SK-N-SH (cell line): ENCODE measurements around the gene PSMD2. TPM values are rescaled to one million over a fixed set of nuclear protein-coding genes. Genes with fewer than 3 reads are reported as not detected.

Source experiments
- CTCF ChIA-PET: fragments of 300-600, 350-600 bp; formaldehyde crosslinking; extraction: SDS; loops from one replicate; lab custom pipeline; 2021; lab: Yijun Ruan, JAX
- POLR2A ChIA-PET: fragments of 350-600 bp; sonication (Branson Sonifier 250); formaldehyde crosslinking; extraction: SDS; loops from one replicate; lab custom pipeline; 2020; ENCODE audit warnings: antibody characterized with exemption, inconsistent platforms; lab: Yijun Ruan, JAX
- DNase-seq: peaks from one replicate; pipeline ENCODE4 v3.0.0; 2012
- H2AFZ ChIP-seq: fragments of 200-600 bp; sonication (generic); 2 replicates; pipeline ENCODE4 v1.8.1; 2016; ENCODE audit warnings: antibody characterized with exemption, mild to moderate bottlenecking, low read depth
- H3F3A ChIP-seq: fragments of 200-600 bp; sonication (generic); replicated peaks from 2 replicates; pipeline ENCODE3; 2016; ENCODE audit warnings: antibody characterized with exemption, mild to moderate bottlenecking; ENCODE audit not compliant: insufficient read depth
- H3K27ac ChIP-seq, 2 experiments: fragments of 200-500 bp in 1 of 2; fragments of 200-600 bp in 1 of 2; sonication (Bioruptor generic) in 1 of 2; sonication (generic), shearing (Covaris generic) in 1 of 2; 2 replicates each; pipeline versions ENCODE4 v1.5.1 to v1.6.1; 2014 to 2016; ENCODE audit warnings: low read depth in 2 of 2, inconsistent platforms in 1 of 2, low read length in 1 of 2, mild to moderate bottlenecking in 1 of 2, mixed read lengths in 1 of 2
- H3K27me3 ChIP-seq: fragments of 200-600 bp; sonication (generic), shearing (Covaris generic); 2 replicates; pipeline ENCODE4 v1.6.1; 2016; ENCODE audit warnings: mixed run types; ENCODE audit not compliant: insufficient read depth
- H3K36me3 ChIP-seq, 2 experiments: fragments of 200-500 bp in 1 of 2; fragments of 200-600 bp in 1 of 2; sonication (Bioruptor generic) in 1 of 2; sonication (generic) in 1 of 2; replicated peaks in 1 of 2; 2 replicates each; pipeline versions ENCODE3 to v1.5.1; 2014 to 2016; ENCODE audit warnings: low read length in 1 of 2, mild to moderate bottlenecking in 1 of 2; ENCODE audit not compliant: insufficient read depth in 2 of 2, control insufficient read depth in 1 of 2
- H3K4me1 ChIP-seq, 2 experiments: fragments of 200-500 bp in 1 of 2; fragments of 200-600 bp in 1 of 2; sonication (Bioruptor generic) in 1 of 2; sonication (generic), shearing (Covaris generic) in 1 of 2; 2 replicates each; pipeline versions ENCODE4 v1.5.1 to v1.6.1; 2014 to 2016; ENCODE audit warnings: low read depth in 1 of 2, low read length in 1 of 2, mixed run types in 1 of 2; ENCODE audit not compliant: insufficient read depth in 2 of 2, control insufficient read depth in 1 of 2
- H3K4me2 ChIP-seq: fragments of 200-600 bp; sonication (generic), shearing (Covaris generic); 2 replicates; pipeline ENCODE4 v1.6.1; 2017; ENCODE audit warnings: mixed run types
- H3K4me3 ChIP-seq, 2 experiments: fragments of 200-500 bp in 1 of 2; fragments of 200-600 bp in 1 of 2; sonication (Bioruptor generic) in 1 of 2; sonication (generic), shearing (Covaris generic) in 1 of 2; 2 replicates each; pipeline versions ENCODE4 v1.5.1 to v1.8.1; 2014 to 2016; ENCODE audit warnings: low read depth in 2 of 2, inconsistent platforms in 1 of 2, low read length in 1 of 2, mild to moderate bottlenecking in 1 of 2, mixed read lengths in 1 of 2, moderate library complexity in 1 of 2
- H3K79me2 ChIP-seq: fragments of 200-600 bp; sonication (generic); 2 replicates; pipeline ENCODE4 v1.8.1; 2017; ENCODE audit warnings: mild to moderate bottlenecking; ENCODE audit not compliant: insufficient read depth
- H3K9ac ChIP-seq: fragments of 200-600 bp; sonication (generic); 2 replicates; pipeline ENCODE4 v1.6.1; 2017; ENCODE audit warnings: mixed run types
- H3K9me2 ChIP-seq: fragments of 200-600 bp; sonication (generic); 2 replicates; pipeline ENCODE4 v1.6.1; 2017; ENCODE audit warnings: mixed run types
- H3K9me3 ChIP-seq: fragments of 200-600 bp; sonication (generic); 2 replicates; pipeline ENCODE4 v1.6.1; 2017; ENCODE audit warnings: mixed run types, mild to moderate bottlenecking, moderate library complexity
- H4K20me1 ChIP-seq: fragments of 200-600 bp; sonication (generic); 2 replicates; pipeline ENCODE4 v1.6.1; 2017; ENCODE audit warnings: mild to moderate bottlenecking, mixed run types; ENCODE audit not compliant: insufficient read depth
- CHD2 ChIP-seq: fragments of 150-350 bp; IDR thresholded peaks from 2 replicates; pipeline ENCODE4 v1.6.1; 2018; ENCODE audit warnings: low read length; ENCODE audit not compliant: partially characterized antibody
- FOXJ3 ChIP-seq: sonication (generic); formaldehyde crosslinking; IDR thresholded peaks from 2 replicates; pipeline ENCODE4 v1.5.1; 2020; ENCODE audit warnings: mild to moderate bottlenecking, missing genetic modification reagents
- FOXM1 ChIP-seq: IDR thresholded peaks from 2 replicates; pipeline ENCODE4 v1.4.0; 2012; ENCODE audit warnings: low read depth, mild to moderate bottlenecking
- GABPA ChIP-seq: IDR thresholded peaks from 2 replicates; pipeline ENCODE4 v1.4.0; 2012; ENCODE audit warnings: low read depth, mild to moderate bottlenecking
- GATA2 ChIP-seq: sonication (generic); formaldehyde crosslinking; IDR thresholded peaks from 2 replicates; pipeline ENCODE4 v1.5.0; 2020; ENCODE audit warnings: mild to moderate bottlenecking, missing genetic modification reagents
- JUND ChIP-seq: IDR thresholded peaks from 2 replicates; pipeline ENCODE4 v1.4.0; 2012
- MXI1 ChIP-seq: IDR thresholded peaks from 2 replicates; pipeline ENCODE4 v1.6.1; 2012; ENCODE audit warnings: mild to moderate bottlenecking, low read depth, low read length, improper control_type of control experiment
- NFIC ChIP-seq: IDR thresholded peaks from 2 replicates; pipeline ENCODE4 v1.4.0; 2012; ENCODE audit warnings: borderline replicate concordance
- NRF1 ChIP-seq: IDR thresholded peaks from 2 replicates; pipeline ENCODE4 v1.6.1; 2012; ENCODE audit warnings: low read depth, mild to moderate bottlenecking, low read length
- RAD21 ChIP-seq: IDR thresholded peaks from 2 replicates; pipeline ENCODE4 v1.6.1; 2012; ENCODE audit warnings: mild to moderate bottlenecking, low read length
- REST ChIP-seq: IDR thresholded peaks from 2 replicates; pipeline ENCODE4 v1.6.1; 2012; ENCODE audit warnings: mild to moderate bottlenecking, low read depth, low read length, moderate library complexity
- RFX5 ChIP-seq: IDR thresholded peaks from 2 replicates; pipeline ENCODE4 v1.6.1; 2012; ENCODE audit warnings: mild to moderate bottlenecking, improper control_type of control experiment, low read length
- RXRA ChIP-seq: IDR thresholded peaks from 2 replicates; pipeline ENCODE4 v1.4.0; 2012; ENCODE audit warnings: low read depth, mild to moderate bottlenecking, borderline replicate concordance
- SIN3A ChIP-seq: IDR thresholded peaks from 2 replicates; pipeline ENCODE4 v1.6.1; 2012; ENCODE audit warnings: low read depth, mild to moderate bottlenecking, low read length, moderate library complexity, borderline replicate concordance
- WGBS: methylation state at CpG from one replicate; pipeline ENCODE4 v1.1.6; 2017; ENCODE audit warnings: low lambda C conversion rate; 5-methylcytosine and 5-hydroxymethylcytosine counted together
- polyA plus RNA-seq, 3 experiments: library from polyadenylated mRNA; depleted of rRNA; stranded (reverse); fragments of >200 nt; gene quantifications; 2 replicates each; pipeline ENCODE4 v1.2.3, GENCODE V29; 2012
- TF ChIP-seq, protein P1 (sequence below): IDR thresholded peaks from 2 replicates; pipeline ENCODE4 v1.4.0; 2012; ENCODE audit warnings: low read depth
- TF ChIP-seq, protein P2 (sequence below): IDR thresholded peaks from 2 replicates; pipeline ENCODE4; 2012
- TF ChIP-seq, protein P3 (sequence below): IDR thresholded peaks from 2 replicates; pipeline ENCODE4 v1.4.0; 2012; ENCODE audit warnings: low read depth, borderline replicate concordance

PSMD2 gene
- polyA plus RNA-seq, 1 of the 3 experiments (the other 2 are of a cell fraction) = 328 TPM

- TF ChIP-seq RAD21 (no peak), SIN3A (no peak), NFIC (no peak), FOXJ3 (CRISPR knock-in tag) (no peak), RXRA (no peak), MXI1 (no peak), GABPA (no peak), REST (no peak), FOXM1 (no peak), RFX5 (no peak), CHD2 (no peak), JUND (no peak), NRF1 (no peak), GATA2 (CRISPR knock-in tag) (no peak)
- TF ChIP-seq, protein P1, sequence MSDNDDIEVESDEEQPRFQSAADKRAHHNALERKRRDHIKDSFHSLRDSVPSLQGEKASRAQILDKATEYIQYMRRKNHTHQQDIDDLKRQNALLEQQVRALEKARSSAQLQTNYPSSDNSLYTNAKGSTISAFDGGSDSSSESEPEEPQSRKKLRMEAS = no peak
- TF ChIP-seq, protein P2, sequence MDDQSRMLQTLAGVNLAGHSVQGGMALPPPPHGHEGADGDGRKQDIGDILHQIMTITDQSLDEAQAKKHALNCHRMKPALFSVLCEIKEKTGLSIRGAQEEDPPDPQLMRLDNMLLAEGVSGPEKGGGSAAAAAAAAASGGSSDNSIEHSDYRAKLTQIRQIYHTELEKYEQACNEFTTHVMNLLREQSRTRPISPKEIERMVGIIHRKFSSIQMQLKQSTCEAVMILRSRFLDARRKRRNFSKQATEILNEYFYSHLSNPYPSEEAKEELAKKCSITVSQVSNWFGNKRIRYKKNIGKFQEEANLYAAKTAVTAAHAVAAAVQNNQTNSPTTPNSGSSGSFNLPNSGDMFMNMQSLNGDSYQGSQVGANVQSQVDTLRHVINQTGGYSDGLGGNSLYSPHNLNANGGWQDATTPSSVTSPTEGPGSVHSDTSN = no peak
- TF ChIP-seq, protein P3, sequence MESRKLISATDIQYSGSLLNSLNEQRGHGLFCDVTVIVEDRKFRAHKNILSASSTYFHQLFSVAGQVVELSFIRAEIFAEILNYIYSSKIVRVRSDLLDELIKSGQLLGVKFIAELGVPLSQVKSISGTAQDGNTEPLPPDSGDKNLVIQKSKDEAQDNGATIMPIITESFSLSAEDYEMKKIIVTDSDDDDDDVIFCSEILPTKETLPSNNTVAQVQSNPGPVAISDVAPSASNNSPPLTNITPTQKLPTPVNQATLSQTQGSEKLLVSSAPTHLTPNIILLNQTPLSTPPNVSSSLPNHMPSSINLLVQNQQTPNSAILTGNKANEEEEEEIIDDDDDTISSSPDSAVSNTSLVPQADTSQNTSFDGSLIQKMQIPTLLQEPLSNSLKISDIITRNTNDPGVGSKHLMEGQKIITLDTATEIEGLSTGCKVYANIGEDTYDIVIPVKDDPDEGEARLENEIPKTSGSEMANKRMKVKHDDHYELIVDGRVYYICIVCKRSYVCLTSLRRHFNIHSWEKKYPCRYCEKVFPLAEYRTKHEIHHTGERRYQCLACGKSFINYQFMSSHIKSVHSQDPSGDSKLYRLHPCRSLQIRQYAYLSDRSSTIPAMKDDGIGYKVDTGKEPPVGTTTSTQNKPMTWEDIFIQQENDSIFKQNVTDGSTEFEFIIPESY = no peak
- CTCF ChIA-PET = interaction anchor here (0.6 to 4.2 kb wide), 8 partner anchors 15 to 511 kb away, joined by 3 to 18 read pairs (median 5); partner anchors contain the start of gene EEF1AKMT4
- 72% methylated on average over 14 of the region's 22 CpGs for WGBS
- DNase-seq = no peak
- Histone ChIP-seq H3K9me3 (no peaks in the 10 kb centered on the region), H3K4me1 (no peaks in the 10 kb centered on the region), H3K79me2 (no peaks in the 10 kb centered on the region), H3K9me2 (no peaks in the 10 kb centered on the region), H3K27ac (no peak overlapping the region), H2AFZ (no peak overlapping the region), H3K4me3 (no peak overlapping the region), H3F3A (peaks cover 4% of the 10 kb centered on the region), H3K27me3 (no peaks in the 10 kb centered on the region; the same call in 1 of the 2 replicates), H3K36me3 (no peaks in the 10 kb centered on the region), H3K9ac (no peak overlapping the region), H4K20me1 (no peaks in the 10 kb centered on the region), H3K4me2 (no peak overlapping the region)
- POLR2A ChIA-PET = interaction anchor here (0.6 kb wide), 1 partner anchor 18 kb away, joined by 3 read pairs; no protein-coding TSS in a partner anchor
Observed at GRCh38 chr3:184291044-184291737, 7.8 kb upstream of the PSMD2 start.
